ENCODE measurements around the gene NR1D1.

DNA sequence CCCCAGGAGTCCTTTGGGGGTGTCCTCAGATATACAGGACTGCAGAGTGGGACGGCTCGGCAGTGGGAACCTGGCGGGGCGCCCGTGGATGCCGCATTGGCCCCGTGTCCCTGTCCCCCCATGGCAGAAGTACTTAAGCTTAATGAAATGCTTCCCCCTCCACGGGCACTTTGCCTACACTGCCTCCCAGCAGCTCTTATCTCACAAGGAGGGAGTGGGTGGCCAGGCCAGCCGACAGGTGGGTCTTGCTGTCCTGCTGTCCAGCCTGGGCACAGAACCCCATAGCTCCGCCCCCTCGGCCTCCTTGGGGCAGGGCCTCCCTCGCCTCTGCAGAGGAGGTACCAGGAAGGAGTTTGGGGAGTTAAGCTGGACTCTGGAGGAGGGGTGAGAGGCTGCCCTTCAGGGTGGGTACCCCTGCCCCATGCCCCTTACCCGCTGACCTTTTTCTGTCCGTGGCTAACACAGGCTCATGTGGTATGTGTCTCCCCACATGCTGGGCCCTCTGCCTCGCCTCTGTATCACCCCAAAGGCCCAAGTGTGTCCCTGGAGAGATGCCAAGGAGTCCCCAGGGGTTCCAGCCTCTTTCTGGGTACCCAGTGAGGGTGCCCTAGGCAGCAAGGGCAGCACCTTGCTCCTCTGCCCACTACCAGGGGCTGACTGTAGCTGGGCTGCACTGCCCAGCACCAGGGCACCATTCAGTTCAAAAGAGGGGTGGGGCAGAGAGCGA is 28.9 kb downstream of the NR1D1 start:
- TF ChIP-seq POLR2A (IDR thresholded peaks at IDR 0.05; ENCODE audit: low read length), result no peak
- TF ChIP-seq GATA1 (IDR thresholded peaks at IDR 0.05; ENCODE audit: low read depth, low read length), result no peak
